ENCODE data around the gene QRICH2.
"Not testable (repeated sequence)": the region's sequence is repeated elsewhere in the genome, so short reads cannot be mapped to it uniquely, and the experiment has no call there.

QRICH2 gene

DNA sequence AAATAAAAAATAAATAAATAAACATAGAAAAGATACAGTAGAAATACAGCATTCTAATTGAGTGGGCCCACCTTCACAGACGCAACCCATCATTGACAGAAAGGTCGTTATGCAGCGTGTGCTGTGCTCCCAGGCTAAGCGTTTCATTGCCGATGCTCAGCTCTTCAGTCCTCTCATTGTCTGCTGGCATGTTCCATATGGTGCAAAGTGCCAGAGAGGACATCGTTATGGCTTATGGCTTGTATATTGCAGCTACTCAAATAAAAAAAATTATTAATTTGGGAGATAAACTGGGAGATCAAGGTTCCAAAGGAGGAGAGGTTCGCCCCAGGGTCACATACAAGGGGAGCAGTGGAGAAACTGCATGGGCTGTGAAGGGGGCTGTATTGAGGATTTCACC lies 54.2 kb downstream of the QRICH2 start:
- Histone ChIP-seq H3K79me2 (ENCODE audit: insufficient read depth, low read length) (no peaks in the 10 kb centered on the region), H2AFZ (ENCODE audit: low read depth, low read length) (no peak overlapping the region), H3K27me3 (ENCODE audit: insufficient read depth, low read length, poor library complexity) (no peaks in the 10 kb centered on the region), H3K9ac (ENCODE audit: low read depth, low read length) (no peak overlapping the region), H4K20me1 (ENCODE audit: insufficient read depth, low read length) (no peaks in the 10 kb centered on the region), H3K4me3 (ENCODE audit: low read depth in 1 of 2, low read length in 2 of 2) (no peak overlapping the region), H3K27ac (ENCODE audit: low read length) (no peak overlapping the region), H3K4me1 (ENCODE audit: insufficient read depth, low read length) (peaks cover 35% of the 10 kb centered on the region), H3K4me2 (ENCODE audit: insufficient read depth, low read length) (no peak overlapping the region), H3K36me3 (ENCODE audit: insufficient read depth, low read length) (no peaks in the 10 kb centered on the region), H3K9me3 (ENCODE audit: insufficient read depth, low read length, severe bottlenecking) (no peaks in the 10 kb centered on the region)
- ATAC-seq (ENCODE audit: insufficient read depth, low read depth): no peak
- DNase-seq: no peak
- TF ChIP-seq, protein P1, sequence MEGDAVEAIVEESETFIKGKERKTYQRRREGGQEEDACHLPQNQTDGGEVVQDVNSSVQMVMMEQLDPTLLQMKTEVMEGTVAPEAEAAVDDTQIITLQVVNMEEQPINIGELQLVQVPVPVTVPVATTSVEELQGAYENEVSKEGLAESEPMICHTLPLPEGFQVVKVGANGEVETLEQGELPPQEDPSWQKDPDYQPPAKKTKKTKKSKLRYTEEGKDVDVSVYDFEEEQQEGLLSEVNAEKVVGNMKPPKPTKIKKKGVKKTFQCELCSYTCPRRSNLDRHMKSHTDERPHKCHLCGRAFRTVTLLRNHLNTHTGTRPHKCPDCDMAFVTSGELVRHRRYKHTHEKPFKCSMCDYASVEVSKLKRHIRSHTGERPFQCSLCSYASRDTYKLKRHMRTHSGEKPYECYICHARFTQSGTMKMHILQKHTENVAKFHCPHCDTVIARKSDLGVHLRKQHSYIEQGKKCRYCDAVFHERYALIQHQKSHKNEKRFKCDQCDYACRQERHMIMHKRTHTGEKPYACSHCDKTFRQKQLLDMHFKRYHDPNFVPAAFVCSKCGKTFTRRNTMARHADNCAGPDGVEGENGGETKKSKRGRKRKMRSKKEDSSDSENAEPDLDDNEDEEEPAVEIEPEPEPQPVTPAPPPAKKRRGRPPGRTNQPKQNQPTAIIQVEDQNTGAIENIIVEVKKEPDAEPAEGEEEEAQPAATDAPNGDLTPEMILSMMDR (IDR thresholded peaks at IDR 0.05; ENCODE audit: borderline replicate concordance, extremely low read depth, low read length, poor library complexity, severe bottlenecking): no peak
- TF ChIP-seq EZH2 (IDR thresholded peaks at IDR 0.05; ENCODE audit: borderline replicate concordance, low read depth, low read length, severe bottlenecking): no peak

DNA sequence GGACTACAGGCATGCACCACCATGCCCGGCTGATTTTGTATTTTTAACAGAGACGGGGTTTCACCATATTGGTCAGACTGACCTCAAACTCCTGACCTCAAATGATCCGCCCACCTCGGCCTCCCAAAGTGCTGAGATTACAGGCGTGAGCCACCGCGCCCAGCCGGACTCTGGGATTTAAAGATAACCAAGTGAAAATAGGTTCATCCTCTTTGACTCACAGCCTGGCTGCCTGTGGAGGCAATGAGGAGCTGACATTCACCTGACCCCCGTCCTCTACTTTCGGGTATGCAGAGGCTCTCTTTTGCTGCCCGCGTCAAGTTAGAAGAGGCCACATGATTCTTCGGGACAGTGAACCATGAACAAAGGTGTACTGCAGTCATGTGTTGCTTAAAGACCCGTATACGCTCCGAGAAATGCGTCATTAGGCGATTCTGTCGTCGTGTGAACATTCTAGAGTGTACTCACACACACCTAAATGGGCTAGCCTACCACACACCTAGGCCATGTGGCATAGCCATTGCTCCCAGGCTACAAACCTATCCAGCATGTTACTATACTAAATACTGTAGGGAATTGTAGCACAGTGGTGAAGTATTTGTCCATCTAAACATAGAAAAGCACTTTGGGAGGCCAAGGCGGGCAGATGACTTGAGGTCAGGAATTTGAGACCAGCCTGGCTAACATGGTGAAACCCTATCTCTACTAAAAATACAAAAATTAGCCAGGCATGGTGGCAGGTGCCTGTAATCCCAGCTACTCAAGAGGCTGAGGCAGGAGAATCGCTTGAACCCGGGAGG lies 54.9 kb downstream of the QRICH2 start:
- H3K4me2 ChIP-seq (ENCODE audit: insufficient read depth, low read length): peak overlapping the region; percentile 46
- peak overlapping the region; percentile 34; the same call in 1 of the 2 replicates for H3K9ac ChIP-seq (ENCODE audit: low read depth, low read length)
- DNase-seq; H3K9me3 ChIP-seq (ENCODE audit: insufficient read depth, low read length, severe bottlenecking); H3K36me3 ChIP-seq (ENCODE audit: insufficient read depth, low read length); H3K4me3 ChIP-seq (ENCODE audit: low read depth in 1 of 2, low read length in 2 of 2); H3K27me3 ChIP-seq (ENCODE audit: insufficient read depth, low read length, poor library complexity); H4K20me1 ChIP-seq (ENCODE audit: insufficient read depth, low read length); ATAC-seq (ENCODE audit: insufficient read depth, low read depth); H3K79me2 ChIP-seq (ENCODE audit: insufficient read depth, low read length); H2AFZ ChIP-seq (ENCODE audit: low read depth, low read length): not testable (repeated sequence)
- H3K4me1 ChIP-seq (ENCODE audit: insufficient read depth, low read length): peaks cover 35% of the 10 kb centered on the region
- H3K27ac ChIP-seq (ENCODE audit: low read length): peak overlapping the region; percentile 77

GRCh38 chr17:76252040-76252954 lies 55.8 kb downstream of the QRICH2 start:
- peak; percentile 92 for ATAC-seq (ENCODE audit: insufficient read depth, low read depth)
- H2AFZ ChIP-seq (ENCODE audit: low read depth, low read length): peak overlapping the region; percentile 66
- H3K4me1 ChIP-seq (ENCODE audit: insufficient read depth, low read length): peaks cover 35% of the 10 kb centered on the region
- H3K4me3 ChIP-seq (ENCODE audit: low read depth in 1 of 2, low read length in 2 of 2): peak overlapping the region in 1 of 2 experiments; percentile 19; a peak in 1 of 4 replicates
- peak overlapping the region; percentile 46 for H3K4me2 ChIP-seq (ENCODE audit: insufficient read depth, low read length)
- peak overlapping the region; percentile 77 for H3K27ac ChIP-seq (ENCODE audit: low read length)
- H3K36me3 ChIP-seq (ENCODE audit: insufficient read depth, low read length): no peaks in the 10 kb centered on the region
- H3K9ac ChIP-seq (ENCODE audit: low read depth, low read length): peak overlapping the region; percentile 34
- H4K20me1 ChIP-seq (ENCODE audit: insufficient read depth, low read length): no peaks in the 10 kb centered on the region
- H3K79me2 ChIP-seq (ENCODE audit: insufficient read depth, low read length): no peaks in the 10 kb centered on the region
- no peaks in the 10 kb centered on the region for H3K9me3 ChIP-seq (ENCODE audit: insufficient read depth, low read length, severe bottlenecking)
- TF ChIP-seq EZH2 (IDR thresholded peaks at IDR 0.05; ENCODE audit: borderline replicate concordance, low read depth, low read length, severe bottlenecking): no peak
- TF ChIP-seq, protein P1 (IDR thresholded peaks at IDR 0.05; ENCODE audit: borderline replicate concordance, extremely low read depth, low read length, poor library complexity, severe bottlenecking): no peak
- DNase-seq: peak; percentile 51
- no peaks in the 10 kb centered on the region for H3K27me3 ChIP-seq (ENCODE audit: insufficient read depth, low read length, poor library complexity)
